HL-60/S4 treated with phorbol 12-myristate 13-acetate at 8.2 ng/mL for 4 days and 3 days (cell line): ENCODE data around the gene ZNF225.
"Not testable (repeated sequence)": the region's sequence is repeated elsewhere in the genome, so short reads cannot be mapped to it uniquely, and the experiment has no call there.

Experiments
- in situ Hi-C: fragments of 300-500 bp; cut with MboI; formaldehyde crosslinking; loops from 2 replicates; pipeline ENCODE4 v1.15.0; 2022; ENCODE audit warnings: low sequenced_read_pairs

Gene ZNF225

DNA sequence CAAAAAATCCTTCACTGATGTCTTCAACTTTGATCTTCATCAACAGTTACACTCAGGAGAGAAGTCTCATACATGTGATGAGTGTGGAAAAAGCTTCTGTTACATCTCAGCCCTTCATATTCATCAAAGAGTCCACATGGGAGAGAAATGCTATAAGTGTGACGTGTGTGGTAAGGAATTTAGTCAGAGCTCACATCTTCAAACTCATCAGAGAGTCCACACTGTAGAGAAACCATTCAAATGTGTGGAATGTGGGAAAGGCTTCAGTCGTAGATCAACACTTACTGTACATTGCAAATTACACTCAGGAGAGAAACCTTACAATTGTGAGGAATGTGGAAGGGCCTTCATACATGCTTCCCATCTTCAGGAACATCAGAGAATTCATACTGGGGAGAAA, 43.3 kb downstream of the ZNF225 start:
- in situ Hi-C loops = no loop called here

DNA sequence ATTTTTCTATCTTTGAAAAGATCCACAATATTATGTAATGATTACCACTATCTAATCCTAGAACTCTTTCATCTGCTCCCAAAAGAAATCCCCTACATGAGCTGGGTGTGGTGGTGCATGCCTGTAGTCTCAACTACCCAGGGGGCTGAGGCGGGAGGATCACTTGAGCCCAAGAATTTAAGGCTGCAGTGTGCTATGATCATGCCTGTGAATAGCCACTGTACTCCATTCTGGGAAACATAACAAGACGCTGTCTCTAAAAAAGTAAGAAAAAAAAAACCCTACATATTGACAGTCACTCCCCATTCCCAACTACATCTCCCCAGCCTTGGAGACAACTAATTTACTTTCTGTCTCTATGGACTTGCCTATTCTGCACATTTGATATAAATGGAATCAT, 50.6 kb downstream of the ZNF225 start:
- in situ Hi-C loops = no loop called here

DNA sequence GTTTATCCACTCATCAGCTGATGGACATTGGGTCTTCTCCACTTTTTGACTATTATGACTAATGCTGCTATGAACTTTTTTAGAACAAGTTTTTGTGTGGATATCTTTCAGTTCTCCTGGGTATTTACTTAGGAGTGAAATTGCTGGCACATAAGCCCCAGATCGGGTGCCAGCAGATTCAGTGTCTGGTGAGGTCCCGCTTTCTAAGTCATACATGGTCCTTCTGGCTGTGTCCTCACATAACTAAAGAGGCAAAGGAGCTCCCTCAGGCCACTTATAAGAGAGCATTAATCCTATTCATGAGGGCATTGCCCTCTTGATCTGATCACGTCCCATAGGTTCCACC, 51.1 kb downstream of the ZNF225 start:
- in situ Hi-C loops = no loop called here

DNA sequence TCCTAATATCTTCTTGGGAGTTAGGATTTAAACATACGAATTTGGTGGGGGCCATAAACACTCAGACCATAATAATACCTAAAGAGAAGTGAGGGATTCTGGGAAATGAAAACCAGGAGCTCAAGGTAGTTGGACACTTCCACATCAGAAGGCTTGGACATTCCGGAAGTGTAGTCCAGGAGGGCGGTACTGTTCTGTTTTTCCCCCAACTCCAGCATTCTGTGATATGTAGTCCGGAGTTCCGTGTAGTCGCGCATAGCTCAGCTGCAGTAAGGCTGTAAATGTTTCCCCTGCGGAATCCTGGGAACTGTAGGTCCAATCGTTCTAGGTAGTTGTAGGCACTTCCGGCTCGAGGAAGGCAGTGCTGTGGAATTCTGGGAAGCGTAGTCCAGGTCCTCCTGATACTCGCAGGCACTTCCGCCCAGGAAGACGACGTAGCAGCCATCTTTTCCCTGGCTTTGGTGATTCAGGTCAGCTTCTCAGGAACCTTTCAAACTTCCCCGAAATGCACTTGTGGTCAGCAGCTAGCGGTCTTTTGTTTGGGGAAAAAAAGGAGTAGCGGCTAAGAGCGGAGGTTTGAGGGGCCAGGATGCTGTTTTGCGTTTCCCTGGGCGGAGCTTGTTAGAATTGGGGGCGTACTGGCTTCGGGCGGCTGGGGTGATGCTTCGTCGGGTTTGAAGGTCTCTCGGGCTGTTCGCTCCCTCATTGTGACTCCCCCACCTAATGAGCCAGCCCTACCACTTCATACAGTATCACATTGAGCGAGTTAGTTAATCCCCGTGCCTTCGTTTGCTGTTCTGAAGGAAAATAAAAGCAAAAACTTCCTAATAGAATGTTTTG, 51.7 kb downstream of the ZNF225 start, which contains the start of gene ZNF226:
TSS of gene ZNF226 (plus strand) at position 428 of the 840 bp plus-strand sequence. CDS start 4,981 bp downstream, outside the sequence.
- in situ Hi-C loops = no loop called here

DNA sequence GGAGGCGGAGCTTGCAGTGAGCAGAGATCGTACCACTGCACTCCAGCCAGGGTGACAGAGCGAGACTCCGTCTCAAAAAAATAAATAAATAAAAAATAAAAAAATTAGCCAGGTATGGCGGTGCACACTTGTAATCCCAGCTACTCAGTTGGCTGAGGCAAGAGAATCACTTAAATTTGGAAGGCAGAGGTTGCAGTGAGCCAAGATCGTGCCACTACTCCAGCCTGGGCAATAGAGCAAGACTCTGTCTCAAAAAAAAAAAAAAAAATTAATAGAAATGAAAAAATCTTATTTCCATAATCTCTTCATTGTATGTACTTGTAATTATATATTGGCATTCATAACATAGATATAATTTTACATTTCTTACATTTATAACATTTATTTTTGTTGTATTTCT, 57.5 kb downstream of the ZNF225 start:
- in situ Hi-C loops = not testable (repeated sequence)

DNA sequence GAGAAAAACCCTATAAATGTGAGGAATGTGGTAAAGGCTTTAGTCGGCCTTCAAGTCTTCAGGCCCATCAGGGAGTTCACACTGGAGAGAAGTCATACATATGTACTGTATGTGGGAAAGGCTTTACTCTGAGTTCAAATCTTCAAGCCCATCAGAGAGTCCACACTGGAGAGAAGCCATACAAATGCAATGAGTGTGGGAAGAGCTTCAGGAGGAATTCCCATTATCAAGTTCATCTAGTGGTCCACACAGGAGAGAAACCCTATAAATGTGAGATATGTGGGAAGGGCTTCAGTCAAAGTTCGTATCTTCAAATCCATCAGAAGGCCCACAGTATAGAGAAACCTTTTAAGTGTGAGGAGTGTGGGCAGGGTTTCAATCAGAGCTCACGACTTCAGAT, 63.4 kb downstream of the ZNF225 start:
- in situ Hi-C loops = no loop called here

DNA sequence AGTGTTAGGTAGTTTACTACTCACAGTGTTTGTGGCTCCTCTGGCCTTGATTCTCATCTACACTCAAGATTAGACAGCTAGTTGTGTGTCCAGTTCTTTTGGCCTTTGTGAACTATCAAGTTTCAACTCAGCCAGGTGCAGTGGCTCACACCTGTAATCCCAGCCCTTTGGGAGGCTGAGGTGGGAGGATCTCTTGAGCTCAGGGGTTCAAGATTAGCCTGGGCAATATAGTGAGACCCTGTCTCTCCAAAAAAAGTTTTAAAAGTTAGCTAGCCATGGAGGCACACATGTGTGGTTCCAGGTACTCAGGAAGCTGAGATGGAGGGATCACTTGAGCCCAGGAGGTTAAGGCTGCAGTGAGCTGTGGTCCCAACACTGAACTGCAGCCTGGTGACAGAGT, 67.8 kb downstream of the ZNF225 start:
- in situ Hi-C loops = no loop called here

DNA sequence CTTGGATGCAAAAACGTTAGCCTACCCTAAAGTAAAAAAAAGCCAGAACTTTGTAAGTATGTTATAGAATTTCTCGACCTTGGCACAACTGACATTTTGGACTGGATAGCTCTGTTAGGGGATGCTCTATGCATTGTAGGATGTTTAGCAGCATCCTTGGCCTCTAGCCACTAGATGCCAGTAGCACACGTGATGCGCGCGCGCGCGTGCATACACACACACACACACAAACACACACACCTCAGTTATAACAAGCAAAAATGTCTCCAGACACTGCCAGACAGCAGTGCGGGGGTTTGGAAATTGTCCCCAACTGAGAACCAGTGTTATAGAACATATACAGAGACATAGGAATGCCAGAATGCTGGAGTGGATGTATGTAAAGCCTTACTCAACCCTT, 68.9 kb downstream of the ZNF225 start:
- in situ Hi-C loops = no loop called here
